WTC11 (cell line): ENCODE data around the gene ZNF471. TPM values are rescaled to one million over a fixed set of nuclear protein-coding genes. Genes with fewer than 3 reads are reported as not detected.

Experiments
- total RNA-seq: library from RNA; stranded (reverse); gene quantifications from 3 replicates; pipeline ENCODE4 v1.2.3, GENCODE V29; 2021

The ZNF471 gene
- total RNA-seq, 1 experiment from 2014 or later = 1.5 TPM

Other genes starting within 250 kb of the ZNF471 start
- gene EDDM13, start 235.1 kb upstream of the ZNF471 start, total RNA-seq = not detected in 3 replicates
- 9.0 to 10.4 TPM (median 9.8 TPM) in 3 replicates for gene ZSCAN5A, start 193.0 kb upstream of the ZNF471 start, total RNA-seq
- gene ZNF582, start 114.3 kb upstream of the ZNF471 start, total RNA-seq = 3.5 to 5.7 TPM (median 5.2 TPM) in 3 replicates
- gene ZNF583, start 103.5 kb upstream of the ZNF471 start, total RNA-seq = 1.1 to 2.3 TPM (median 1.6 TPM) in 3 replicates
- gene ZNF667, start 30.5 kb upstream of the ZNF471 start, total RNA-seq = 9.7 to 14.4 TPM (median 10.8 TPM) in 3 replicates
- gene ZFP28, start 31.1 kb downstream of the ZNF471 start, total RNA-seq = 2.8 to 4.6 TPM (median 3.7 TPM) in 3 replicates
- gene ZNF470, start 59.6 kb downstream of the ZNF471 start, total RNA-seq = 6.0 to 6.5 TPM (median 6.2 TPM) in 3 replicates
- 6.7 to 8.0 TPM (median 7.0 TPM) in 3 replicates for gene ZNF71, start 87.4 kb downstream of the ZNF471 start, total RNA-seq
- 0.15 to 0.39 TPM (median 0.34 TPM) in 3 replicates for gene SMIM17, start 135.3 kb downstream of the ZNF471 start, total RNA-seq
- 0.16 to 0.17 TPM in 2 of 3 replicates, not detected in the other for gene ZNF835, start 163.9 kb downstream of the ZNF471 start, total RNA-seq